PC-3 (cell line): ENCODE data around the gene LGALSL.

Experiments used
- CTCF ChIP-seq: fragments of 300-600 bp; sonication (generic); conservative IDR thresholded peaks from 2 replicates; pipeline ENCODE4 v1.5.1; 2017; ENCODE audit warnings: antibody characterized with exemption, low read depth, mild to moderate bottlenecking, low read length
- EZH2 ChIP-seq: fragments of 300-600 bp; sonication (generic); IDR thresholded peaks from one replicate; pipeline ENCODE4 v1.6.1; 2017; ENCODE audit warnings: antibody characterized with exemption, mild to moderate bottlenecking, low read length; ENCODE audit not compliant: unreplicated experiment
- EZH2phosphoT487 ChIP-seq: fragments of 300-600 bp; sonication (generic); IDR thresholded peaks from 2 replicates; pipeline ENCODE4 v1.6.1; 2018; ENCODE audit warnings: mild to moderate bottlenecking, antibody characterized with exemption, low read length, borderline replicate concordance

- TF ChIP-seq CTCF (no peak), EZH2 (no peak), EZH2phosphoT487 (no peak)
Measured at GRCh38 chr2:64466478-64467085, 12.6 kb downstream of the LGALSL start.
